Activated T-helper 1 cell treated with Interleukin-2 at 50 U/mL for 16 hours (primary cell): Measurements from ENCODE around the gene SUSD2.
"Not testable (repeated sequence)": the region's sequence is repeated elsewhere in the genome, so short reads cannot be mapped to it uniquely, and the experiment has no call there.

Experiments used
- DNase-seq: peaks from one replicate; pipeline ENCODE4 v3.0.0-alpha.2; 2020; ENCODE audit warnings: low read depth

Gene SUSD2

GRCh38 chr22:24188705-24189248, 7.5 kb downstream of the SUSD2 start:
- no peak for DNase-seq

- no peak for DNase-seq
Measured at GRCh38 chr22:24189249-24190158, 8.2 kb downstream of the SUSD2 start.

GRCh38 chr22:24190159-24190540, 8.9 kb downstream of the SUSD2 start:
- no peak for DNase-seq

GRCh38 chr22:24190596-24191208, 9.4 kb downstream of the SUSD2 start:
- DNase-seq, result no peak

- DNase-seq, result no peak
Measured at GRCh38 chr22:24191381-24191841, 10.1 kb downstream of the SUSD2 start.

GRCh38 chr22:24191893-24192292, 10.6 kb downstream of the SUSD2 start:
- DNase-seq, result no peak

GRCh38 chr22:24198682-24199052, 17.4 kb downstream of the SUSD2 start:
- no peak for DNase-seq

- DNase-seq, result no peak
Measured at GRCh38 chr22:24200619-24201212, 19.4 kb downstream of the SUSD2 start.

- DNase-seq, result no peak
Measured at GRCh38 chr22:24201681-24202614, 20.7 kb downstream of the SUSD2 start.

GRCh38 chr22:24203856-24204255, 22.6 kb downstream of the SUSD2 start:
- not testable (repeated sequence) for DNase-seq

- DNase-seq, result no peak
Measured at GRCh38 chr22:24205438-24206195, 24.3 kb downstream of the SUSD2 start.

GRCh38 chr22:24206460-24207263, 25.4 kb downstream of the SUSD2 start:
- DNase-seq, result not testable (repeated sequence)

GRCh38 chr22:24207264-24208011, 26.2 kb downstream of the SUSD2 start:
- no peak for DNase-seq

- DNase-seq, result no peak
Measured at GRCh38 chr22:24208012-24208749, 26.9 kb downstream of the SUSD2 start.

- DNase-seq, result no peak
Measured at GRCh38 chr22:24209016-24209415, 27.7 kb downstream of the SUSD2 start.

- no peak for DNase-seq
Measured at GRCh38 chr22:24209687-24210086, 28.4 kb downstream of the SUSD2 start.

- DNase-seq, result not testable (repeated sequence)
Measured at GRCh38 chr22:24210409-24210808, 29.1 kb downstream of the SUSD2 start.

GRCh38 chr22:24211716-24212115, 30.4 kb downstream of the SUSD2 start:
- DNase-seq, result not testable (repeated sequence)
